Osteoblast (primary cell): ENCODE results near the gene REXO5. TPM values are rescaled to one million over a fixed set of nuclear protein-coding genes. Genes with fewer than 3 reads are reported as not detected.
A peak's percentile ranks its signal among the peaks of the same experiment; 100 is the strongest.

Experiments
- DNase-seq: peaks from one replicate; pipeline ENCODE4 v3.0.0; 2011; ENCODE audit warnings: low spot score, mixed read lengths; ENCODE audit not compliant: insufficient read length; ENCODE audit errors: missing footprints
- H2AFZ ChIP-seq: 2 replicates; pipeline ENCODE4 v1.6.0; 2011; ENCODE audit warnings: mild to moderate bottlenecking, low read length
- H3K27ac ChIP-seq: 2 replicates; pipeline ENCODE4 v1.5.1; 2011; ENCODE audit warnings: mild to moderate bottlenecking, low read depth, low read length, moderate library complexity
- H3K27me3 ChIP-seq: 2 replicates; pipeline ENCODE4 v1.6.0; 2012; ENCODE audit warnings: mild to moderate bottlenecking, control low read depth, inconsistent platforms, low read length, moderate library complexity; ENCODE audit not compliant: insufficient read depth
- H3K36me3 ChIP-seq: 2 replicates; pipeline ENCODE4 v1.5.1; 2011; ENCODE audit warnings: mild to moderate bottlenecking, low read length, control low read depth, moderate library complexity; ENCODE audit not compliant: insufficient read depth
- H3K4me1 ChIP-seq: 2 replicates; pipeline ENCODE4 v1.5.1; 2011; ENCODE audit warnings: mild to moderate bottlenecking, low read length, control low read depth, moderate library complexity; ENCODE audit not compliant: insufficient read depth
- H3K4me2 ChIP-seq: 2 replicates; pipeline ENCODE4 v1.6.0; 2011; ENCODE audit warnings: mild to moderate bottlenecking, low read length; ENCODE audit not compliant: insufficient read depth
- H3K4me3 ChIP-seq: fragments of 200-600 bp; sonication (generic); 3 replicates; pipeline ENCODE4 v1.5.1; 2012; ENCODE audit warnings: mild to moderate bottlenecking, low read length, inconsistent platforms; ENCODE audit not compliant: insufficient read depth
- H3K79me2 ChIP-seq: 2 replicates; pipeline ENCODE4 v1.6.0; 2012; ENCODE audit warnings: mild to moderate bottlenecking, low read length, control low read depth, inconsistent platforms; ENCODE audit not compliant: insufficient read depth
- H3K9me3 ChIP-seq: 2 replicates; pipeline ENCODE4 v1.5.1; 2011; ENCODE audit warnings: low read depth, low read length, control low read depth
- H4K20me1 ChIP-seq: 2 replicates; pipeline ENCODE4 v1.6.0; 2012; ENCODE audit warnings: mild to moderate bottlenecking, low read length, control low read depth; ENCODE audit not compliant: insufficient read depth
- total RNA-seq: library from RNA; depleted of rRNA; stranded (reverse); fragments of >200 nt; gene quantifications from 2 replicates; pipeline ENCODE4 v1.2.3, GENCODE V29; 2012
- TF ChIP-seq, protein P1 (sequence below): IDR thresholded peaks from 2 replicates; pipeline ENCODE4 v1.5.1; 2011; ENCODE audit warnings: mild to moderate bottlenecking, low read depth, low read length, moderate library complexity; ENCODE audit errors: extremely low read depth

Gene REXO5
- total RNA-seq, 1 donor: 3.6 TPM

DNA sequence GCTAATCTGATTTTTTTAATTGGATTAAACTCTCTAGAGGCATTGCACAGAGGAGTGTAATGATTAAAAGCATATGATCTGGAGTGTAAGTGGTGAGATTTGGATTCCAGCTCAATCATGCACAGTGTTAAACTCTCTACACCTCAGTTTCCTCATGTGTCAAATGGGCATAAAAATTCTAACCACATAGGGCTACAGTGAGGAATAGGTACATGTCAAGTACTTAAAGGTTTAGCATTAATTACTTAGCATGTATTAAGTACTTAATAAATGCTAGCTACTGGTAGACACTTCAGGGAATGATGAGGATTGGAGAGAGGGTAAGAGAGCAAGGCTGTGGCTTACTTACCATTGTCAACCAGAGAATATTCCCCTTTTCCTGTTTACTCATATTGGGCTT lies 17.2 kb upstream of the REXO5 start:
- no peak overlapping the region for H3K4me3 ChIP-seq
- no peaks in the 10 kb centered on the region for H3K36me3 ChIP-seq
- H4K20me1 ChIP-seq: no peaks in the 10 kb centered on the region
- no peak overlapping the region for H3K4me2 ChIP-seq
- no peaks in the 10 kb centered on the region for H3K27me3 ChIP-seq
- H2AFZ ChIP-seq: no peak overlapping the region
- no peak overlapping the region for H3K27ac ChIP-seq
- TF ChIP-seq, protein P1, sequence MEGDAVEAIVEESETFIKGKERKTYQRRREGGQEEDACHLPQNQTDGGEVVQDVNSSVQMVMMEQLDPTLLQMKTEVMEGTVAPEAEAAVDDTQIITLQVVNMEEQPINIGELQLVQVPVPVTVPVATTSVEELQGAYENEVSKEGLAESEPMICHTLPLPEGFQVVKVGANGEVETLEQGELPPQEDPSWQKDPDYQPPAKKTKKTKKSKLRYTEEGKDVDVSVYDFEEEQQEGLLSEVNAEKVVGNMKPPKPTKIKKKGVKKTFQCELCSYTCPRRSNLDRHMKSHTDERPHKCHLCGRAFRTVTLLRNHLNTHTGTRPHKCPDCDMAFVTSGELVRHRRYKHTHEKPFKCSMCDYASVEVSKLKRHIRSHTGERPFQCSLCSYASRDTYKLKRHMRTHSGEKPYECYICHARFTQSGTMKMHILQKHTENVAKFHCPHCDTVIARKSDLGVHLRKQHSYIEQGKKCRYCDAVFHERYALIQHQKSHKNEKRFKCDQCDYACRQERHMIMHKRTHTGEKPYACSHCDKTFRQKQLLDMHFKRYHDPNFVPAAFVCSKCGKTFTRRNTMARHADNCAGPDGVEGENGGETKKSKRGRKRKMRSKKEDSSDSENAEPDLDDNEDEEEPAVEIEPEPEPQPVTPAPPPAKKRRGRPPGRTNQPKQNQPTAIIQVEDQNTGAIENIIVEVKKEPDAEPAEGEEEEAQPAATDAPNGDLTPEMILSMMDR: no peak
- peaks cover 10% of the 10 kb centered on the region for H3K4me1 ChIP-seq
- H3K9me3 ChIP-seq: no peaks in the 10 kb centered on the region
- no peaks in the 10 kb centered on the region for H3K79me2 ChIP-seq
- DNase-seq: no peak

DNA sequence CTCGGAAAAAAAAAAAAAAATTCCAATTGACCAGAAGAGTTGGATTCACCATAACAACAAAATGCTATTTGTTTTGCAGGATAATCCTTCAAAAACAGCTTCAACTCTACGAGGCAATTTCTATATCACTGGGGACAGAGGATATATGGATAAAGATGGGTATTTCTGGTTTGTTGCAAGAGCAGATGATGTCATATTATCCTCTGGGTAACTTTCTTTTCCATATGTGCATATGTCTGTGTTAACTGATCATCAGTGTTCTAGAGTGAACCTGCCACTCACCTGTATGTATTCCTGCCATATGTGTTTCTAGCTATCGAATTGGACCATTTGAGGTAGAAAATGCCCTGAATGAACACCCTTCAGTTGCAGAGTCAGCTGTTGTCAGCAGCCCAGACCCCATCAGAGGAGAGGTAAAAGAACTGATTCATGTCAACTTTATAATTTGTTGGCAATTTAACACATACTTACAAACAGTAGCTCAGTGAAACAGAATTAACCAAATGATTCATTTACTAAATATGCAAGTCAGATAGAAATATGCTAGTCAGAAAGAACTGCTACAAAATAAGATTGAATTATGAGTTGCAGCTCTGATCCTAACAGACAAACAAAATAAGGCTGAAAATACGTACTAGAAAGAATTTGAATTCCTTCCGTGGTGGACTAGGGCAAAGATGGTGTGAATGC lies 14.3 kb upstream of the REXO5 start:
- Histone ChIP-seq H3K27me3 (no peaks in the 10 kb centered on the region), H3K27ac (no peak overlapping the region), H3K79me2 (no peaks in the 10 kb centered on the region), H3K4me3 (no peak overlapping the region), H2AFZ (peak overlapping the region; percentile 75), H3K4me2 (peak overlapping the region; percentile 19), H3K36me3 (no peaks in the 10 kb centered on the region), H4K20me1 (no peaks in the 10 kb centered on the region), H3K4me1 (peaks cover 10% of the 10 kb centered on the region), H3K9me3 (no peaks in the 10 kb centered on the region)
- TF ChIP-seq, protein P1: no peak
- no peak for DNase-seq

DNA sequence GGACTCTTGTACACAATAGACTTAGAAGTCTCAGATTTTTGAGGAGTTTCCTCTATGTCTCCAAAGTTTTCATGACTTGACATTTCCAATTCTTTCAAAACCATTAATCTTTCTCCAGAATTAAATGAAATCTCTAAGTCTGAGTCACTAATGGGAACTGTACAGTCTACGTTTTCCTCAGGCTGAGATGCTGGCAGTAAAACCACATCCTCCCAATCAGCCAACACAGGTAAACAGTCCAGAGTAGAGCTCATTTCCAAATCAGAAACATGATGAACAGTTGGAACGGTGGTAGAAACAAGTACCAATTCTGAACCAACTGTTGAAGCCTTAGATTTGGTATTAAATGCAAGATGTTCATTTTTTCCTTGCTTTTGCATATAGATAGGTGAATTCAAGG lies 8.0 kb upstream of the REXO5 start:
- no peaks in the 10 kb centered on the region for H4K20me1 ChIP-seq
- no peak overlapping the region for H3K4me2 ChIP-seq
- H2AFZ ChIP-seq: no peak overlapping the region
- no peak for DNase-seq
- H3K27ac ChIP-seq: no peak overlapping the region
- no peaks in the 10 kb centered on the region for H3K9me3 ChIP-seq
- no peaks in the 10 kb centered on the region for H3K79me2 ChIP-seq
- peaks cover 5% of the 10 kb centered on the region for H3K4me1 ChIP-seq
- H3K36me3 ChIP-seq: peaks cover 24% of the 10 kb centered on the region
- H3K27me3 ChIP-seq: no peaks in the 10 kb centered on the region
- no peak overlapping the region for H3K4me3 ChIP-seq
- TF ChIP-seq, protein P1: no peak

DNA sequence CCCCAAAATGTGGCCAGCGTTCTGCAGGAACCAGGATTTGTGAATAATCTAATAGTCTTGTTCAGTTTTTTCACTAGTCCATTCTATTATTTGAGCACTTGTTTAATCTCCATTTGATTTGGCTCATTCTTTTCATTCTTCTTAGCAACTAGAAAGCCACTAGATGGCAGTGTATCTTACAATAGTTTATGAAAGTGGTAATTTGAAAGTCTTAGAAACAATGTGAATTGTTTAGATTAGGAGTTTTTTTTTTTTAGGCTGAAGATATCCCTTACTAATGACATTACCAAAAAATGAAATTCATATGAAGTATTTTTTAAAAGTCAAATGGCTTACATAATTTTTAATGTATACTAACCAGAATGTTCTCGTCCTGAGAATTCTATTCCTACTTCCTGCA lies 6.7 kb upstream of the REXO5 start:
- peaks cover 12% of the 10 kb centered on the region for H3K4me1 ChIP-seq
- TF ChIP-seq, protein P1: peak; percentile 55
- no peak overlapping the region for H2AFZ ChIP-seq
- H3K27me3 ChIP-seq: no peaks in the 10 kb centered on the region
- H3K9me3 ChIP-seq: no peaks in the 10 kb centered on the region
- no peak for DNase-seq
- H4K20me1 ChIP-seq: no peaks in the 10 kb centered on the region
- H3K4me3 ChIP-seq: no peak overlapping the region
- no peak overlapping the region for H3K4me2 ChIP-seq
- H3K36me3 ChIP-seq: peaks cover 24% of the 10 kb centered on the region
- H3K27ac ChIP-seq: no peak overlapping the region
- no peaks in the 10 kb centered on the region for H3K79me2 ChIP-seq
